GM12892 (cell line): ENCODE results near the gene CORO2A.

Experiments
- POLR2A ChIP-seq: IDR thresholded peaks from 2 replicates; pipeline ENCODE4 v1.6.1; 2011; ENCODE audit warnings: low read depth, low read length, control low read depth
- POLR2AphosphoS5 ChIP-seq: IDR thresholded peaks from 2 replicates; pipeline ENCODE4 v1.6.1; 2011; ENCODE audit warnings: low read depth, low read length, control low read depth
- TAF1 ChIP-seq: IDR thresholded peaks from 2 replicates; pipeline ENCODE4 v1.6.1; 2011; ENCODE audit warnings: low read depth, mild to moderate bottlenecking, control low read depth, low read length, borderline replicate concordance

- TF ChIP-seq POLR2A (no peak), POLR2AphosphoS5 (no peak), TAF1 (no peak)
Measured at GRCh38 chr9:98124637-98125426, 67.6 kb downstream of the CORO2A start.
